IPS-20b (cell line): ENCODE results near the gene MYADML2.

Experiments used
- H3K27ac ChIP-seq: one replicate; pipeline ENCODE4 v1.5.1; 2013; ENCODE audit warnings: low read length
- H3K27me3 ChIP-seq: 2 replicates; pipeline ENCODE4 v1.6.1; 2013; ENCODE audit warnings: mild to moderate bottlenecking, low read length, inconsistent platforms; ENCODE audit not compliant: insufficient read depth
- H3K36me3 ChIP-seq: 2 replicates; pipeline ENCODE4 v1.6.1; 2013; ENCODE audit warnings: low read depth, mild to moderate bottlenecking, inconsistent platforms, low read length, moderate library complexity; ENCODE audit not compliant: insufficient read depth
- H3K4me1 ChIP-seq: 2 replicates; pipeline ENCODE4 v1.6.1; 2013; ENCODE audit warnings: mild to moderate bottlenecking, control low read depth, inconsistent platforms, low read length, moderate library complexity; ENCODE audit not compliant: insufficient read depth
- H3K4me3 ChIP-seq: 2 replicates; pipeline ENCODE4 v1.5.1; 2013; ENCODE audit warnings: mild to moderate bottlenecking, low read length, inconsistent platforms
- H3K9ac ChIP-seq: 2 replicates; pipeline ENCODE4 v1.6.1; 2013; ENCODE audit warnings: low read depth, mild to moderate bottlenecking, inconsistent platforms, low read length, moderate library complexity
- H3K9me3 ChIP-seq: 2 replicates; pipeline ENCODE4 v1.6.1; 2013; ENCODE audit warnings: mild to moderate bottlenecking, low read depth, low read length, inconsistent platforms; ENCODE audit not compliant: insufficient read depth

The MYADML2 gene

DNA sequence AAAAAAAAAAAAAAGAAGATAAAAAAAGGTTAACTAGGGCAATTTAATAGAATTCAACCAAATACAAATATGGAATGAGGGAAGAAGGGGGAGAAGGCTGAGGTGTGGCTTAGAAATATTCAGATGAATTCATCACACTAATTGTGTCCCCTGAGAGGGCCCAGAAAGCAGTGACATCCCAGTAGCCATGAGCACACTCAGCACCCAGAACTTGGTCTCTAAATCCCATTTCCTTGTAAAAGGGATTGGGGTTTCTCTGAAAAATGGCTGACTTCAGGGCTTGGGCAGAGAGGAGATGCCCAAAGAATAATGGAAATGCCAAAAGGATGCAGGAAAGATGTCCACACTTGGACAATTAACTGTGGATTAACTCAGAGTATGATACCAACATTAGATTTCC is 26.4 kb upstream of the MYADML2 start:
- peaks cover 3% of the 10 kb centered on the region for H3K9me3 ChIP-seq
- no peak overlapping the region for H3K27ac ChIP-seq
- H3K4me3 ChIP-seq = no peak overlapping the region
- peaks cover 42% of the 10 kb centered on the region for H3K27me3 ChIP-seq
- no peaks in the 10 kb centered on the region for H3K4me1 ChIP-seq
- H3K9ac ChIP-seq = no peak overlapping the region
- H3K36me3 ChIP-seq = no peaks in the 10 kb centered on the region

DNA sequence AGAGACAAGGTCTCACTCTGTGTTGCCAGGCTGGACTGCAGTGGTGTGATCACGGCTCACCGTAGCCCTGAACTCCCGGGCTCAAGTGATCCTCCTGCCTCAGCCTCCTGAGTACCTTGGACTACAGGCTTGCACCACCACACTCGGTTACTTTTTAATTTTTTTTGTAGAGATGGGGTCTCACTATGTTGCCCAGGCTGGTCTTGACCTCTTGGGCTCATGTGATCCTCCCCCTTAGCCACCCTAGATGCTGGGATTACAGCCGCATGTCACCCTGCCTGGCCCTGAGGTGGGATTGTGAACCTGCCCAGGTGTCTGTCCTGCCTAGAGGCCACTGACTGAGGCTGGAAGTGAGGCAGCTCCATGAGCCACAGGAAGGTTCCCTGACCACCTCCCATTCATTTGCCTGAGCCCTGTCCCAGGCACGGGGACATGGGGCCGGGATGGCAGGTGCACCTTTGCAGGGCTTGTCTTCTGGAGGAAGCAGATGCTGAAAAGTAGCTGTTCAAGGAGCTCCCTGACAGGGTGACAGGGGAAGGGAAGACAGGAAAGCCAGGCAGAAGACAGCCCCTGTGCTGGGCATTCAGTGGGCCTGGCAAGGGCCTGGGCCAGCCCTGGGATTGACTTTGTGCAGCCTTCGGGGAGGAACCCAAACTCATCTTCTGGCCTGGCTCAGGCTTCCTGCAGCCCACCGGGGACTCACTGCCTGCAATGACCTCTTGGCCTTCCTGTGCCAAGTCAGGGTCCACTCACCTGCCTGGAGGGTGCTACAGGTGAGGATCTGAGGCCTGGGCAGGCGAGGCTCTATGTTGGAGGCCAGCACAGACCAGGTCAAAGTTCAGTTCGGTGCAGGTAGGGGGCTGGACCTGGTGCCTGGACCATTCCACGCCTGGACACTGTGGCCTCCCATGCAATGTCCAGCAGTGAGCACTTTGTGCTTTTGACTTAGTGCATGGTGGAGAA is 22.1 kb upstream of the MYADML2 start:
- peaks cover 3% of the 10 kb centered on the region for H3K9me3 ChIP-seq
- no peaks in the 10 kb centered on the region for H3K36me3 ChIP-seq
- peaks cover 6% of the 10 kb centered on the region; the same call in 1 of the 2 replicates for H3K4me1 ChIP-seq
- no peak overlapping the region for H3K9ac ChIP-seq
- H3K27me3 ChIP-seq = peaks cover 58% of the 10 kb centered on the region
- H3K27ac ChIP-seq = no peak overlapping the region
- H3K4me3 ChIP-seq = no peak overlapping the region

DNA sequence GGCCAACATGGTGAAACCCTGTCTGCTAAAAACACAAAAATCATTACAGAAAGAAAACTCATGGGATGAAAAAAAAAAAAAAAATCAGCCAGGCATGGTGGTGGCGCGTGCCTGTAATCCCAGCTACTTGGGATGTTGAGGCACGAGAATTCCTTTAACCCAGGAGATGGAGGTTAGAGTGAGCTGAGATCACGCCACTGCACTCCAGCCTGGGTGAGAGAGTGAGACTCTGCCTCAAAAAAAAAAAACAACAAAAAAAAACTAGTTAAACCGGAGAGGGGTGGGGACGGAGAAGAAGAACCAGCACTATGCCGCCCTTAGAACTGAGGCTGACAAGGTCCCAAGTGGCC is 21.3 kb upstream of the MYADML2 start:
- H3K36me3 ChIP-seq = no peaks in the 10 kb centered on the region
- peaks cover 62% of the 10 kb centered on the region for H3K27me3 ChIP-seq
- H3K9ac ChIP-seq = no peak overlapping the region
- H3K4me1 ChIP-seq = peaks cover 6% of the 10 kb centered on the region; the same call in 1 of the 2 replicates
- H3K27ac ChIP-seq = no peak overlapping the region
- H3K4me3 ChIP-seq = no peak overlapping the region
- H3K9me3 ChIP-seq = peaks cover 1% of the 10 kb centered on the region; the same call in 1 of the 2 replicates

DNA sequence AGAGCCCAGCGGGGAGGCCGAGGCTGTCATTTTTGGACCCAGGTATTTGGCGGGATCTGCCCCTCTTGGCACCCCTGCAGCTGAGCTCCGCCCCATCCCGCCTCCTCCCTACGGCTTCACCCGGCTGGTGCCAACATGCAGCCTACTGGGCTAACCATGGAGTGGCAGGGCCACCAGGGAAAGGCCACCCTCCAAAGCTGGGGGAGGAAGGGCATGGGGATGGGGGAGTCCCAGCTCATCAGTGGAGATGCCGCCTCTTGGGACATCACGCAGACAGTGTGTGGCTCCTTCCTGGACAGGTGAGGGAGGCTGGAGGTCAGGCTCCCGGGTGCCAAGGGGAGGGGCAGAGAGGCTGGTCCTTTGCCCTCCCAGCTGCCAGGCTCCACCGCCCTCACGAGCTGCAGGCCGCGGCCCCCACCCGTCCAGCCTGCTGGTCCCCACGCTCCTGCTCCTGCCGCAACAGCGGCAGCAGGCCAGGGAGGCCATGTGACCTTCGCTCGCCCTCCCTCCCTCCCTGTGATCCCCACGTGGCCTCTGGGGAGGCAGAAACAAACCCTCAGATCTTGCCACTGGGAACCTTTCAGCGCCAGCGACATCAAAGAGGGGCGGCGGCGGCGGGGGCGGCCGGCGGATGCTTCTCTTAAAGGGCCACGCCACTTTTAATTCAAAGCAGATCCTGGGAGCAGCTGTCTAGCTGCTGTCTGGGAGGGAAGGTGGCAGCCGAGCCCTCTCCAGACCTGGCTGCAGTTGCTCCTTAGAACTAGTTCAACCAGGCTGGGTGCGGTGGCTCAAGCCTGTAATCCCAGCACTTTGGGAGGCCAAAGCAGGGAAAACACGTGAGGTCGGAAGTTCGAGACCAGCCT is 20.7 kb upstream of the MYADML2 start:
- peak overlapping the region; percentile 38; the same call in 1 of the 2 replicates for H3K4me3 ChIP-seq
- H3K36me3 ChIP-seq = no peaks in the 10 kb centered on the region
- H3K4me1 ChIP-seq = peaks cover 6% of the 10 kb centered on the region; the same call in 1 of the 2 replicates
- peaks cover 68% of the 10 kb centered on the region for H3K27me3 ChIP-seq
- no peak overlapping the region for H3K9ac ChIP-seq
- H3K27ac ChIP-seq = no peak overlapping the region
- H3K9me3 ChIP-seq = no peaks in the 10 kb centered on the region

DNA sequence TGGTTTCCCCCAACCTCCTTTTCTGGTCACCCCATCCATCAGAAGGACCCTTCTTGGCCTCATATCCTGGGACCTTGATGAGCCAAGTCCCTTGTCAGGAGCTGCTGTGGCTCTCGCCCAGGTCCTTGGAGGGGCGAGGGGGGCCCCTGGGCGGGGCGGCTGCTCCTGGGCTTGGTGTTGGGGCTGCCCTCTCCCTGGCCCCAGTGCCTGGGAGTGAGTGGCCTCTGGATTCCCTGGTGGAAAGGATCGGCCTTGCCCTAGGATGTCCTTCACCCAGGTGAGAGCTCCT is 20.2 kb upstream of the MYADML2 start:
- H3K9ac ChIP-seq = no peak overlapping the region
- H3K27ac ChIP-seq = no peak overlapping the region
- H3K4me1 ChIP-seq = peaks cover 6% of the 10 kb centered on the region; the same call in 1 of the 2 replicates
- H3K4me3 ChIP-seq = peak overlapping the region; percentile 38; the same call in 1 of the 2 replicates
- H3K9me3 ChIP-seq = no peaks in the 10 kb centered on the region
- H3K36me3 ChIP-seq = no peaks in the 10 kb centered on the region
- peaks cover 74% of the 10 kb centered on the region for H3K27me3 ChIP-seq

DNA sequence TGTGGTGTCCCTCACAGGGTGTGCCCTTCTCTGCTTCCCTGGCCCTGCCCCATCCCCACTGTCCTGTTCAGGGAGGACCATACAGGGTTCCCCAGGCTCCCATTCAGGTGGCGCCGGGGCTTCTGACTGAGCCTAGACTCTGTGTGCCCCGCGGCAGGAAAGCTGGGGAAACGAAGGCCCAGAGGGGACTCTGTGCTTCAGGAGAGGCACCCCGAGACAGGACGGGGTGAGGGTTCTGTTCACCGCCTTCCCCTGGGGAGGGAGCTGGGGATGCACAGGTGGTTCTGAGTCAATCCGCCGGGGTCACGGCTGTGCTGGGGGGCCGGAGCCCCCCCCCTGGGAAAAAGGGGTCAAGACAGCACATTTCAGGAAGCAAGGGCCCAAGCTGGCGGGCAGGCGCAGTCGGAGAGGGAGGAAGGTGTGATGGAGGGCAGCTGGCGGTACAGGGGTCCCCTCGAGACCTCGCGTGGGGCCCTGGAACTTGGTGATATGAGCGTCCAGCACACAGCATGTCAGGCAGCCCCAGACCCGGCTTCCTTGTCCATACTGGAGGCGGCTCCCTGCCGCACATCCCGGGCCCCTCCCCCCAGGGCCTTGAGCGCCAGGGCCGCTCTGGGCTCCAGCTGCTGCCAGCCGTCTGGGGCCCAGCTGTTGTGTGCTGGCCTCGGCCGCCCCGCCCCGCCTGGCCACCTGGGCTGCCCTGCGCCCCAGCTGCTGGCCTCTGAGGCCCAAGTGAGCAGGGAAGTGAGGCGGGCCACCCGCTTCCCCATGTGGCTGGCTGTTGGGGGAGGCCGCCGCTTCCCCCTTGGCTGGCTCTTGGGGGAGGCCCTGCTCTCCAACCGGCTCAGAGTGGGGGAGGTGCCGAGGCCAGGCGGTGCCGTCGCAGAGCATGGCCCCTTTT is 19.6 kb upstream of the MYADML2 start:
- Histone ChIP-seq H3K27ac (no peak overlapping the region), H3K27me3 (peaks cover 80% of the 10 kb centered on the region), H3K9me3 (no peaks in the 10 kb centered on the region), H3K36me3 (no peaks in the 10 kb centered on the region), H3K4me1 (peaks cover 6% of the 10 kb centered on the region; the same call in 1 of the 2 replicates), H3K4me3 (peak overlapping the region; percentile 38; the same call in 1 of the 2 replicates), H3K9ac (no peak overlapping the region)

DNA sequence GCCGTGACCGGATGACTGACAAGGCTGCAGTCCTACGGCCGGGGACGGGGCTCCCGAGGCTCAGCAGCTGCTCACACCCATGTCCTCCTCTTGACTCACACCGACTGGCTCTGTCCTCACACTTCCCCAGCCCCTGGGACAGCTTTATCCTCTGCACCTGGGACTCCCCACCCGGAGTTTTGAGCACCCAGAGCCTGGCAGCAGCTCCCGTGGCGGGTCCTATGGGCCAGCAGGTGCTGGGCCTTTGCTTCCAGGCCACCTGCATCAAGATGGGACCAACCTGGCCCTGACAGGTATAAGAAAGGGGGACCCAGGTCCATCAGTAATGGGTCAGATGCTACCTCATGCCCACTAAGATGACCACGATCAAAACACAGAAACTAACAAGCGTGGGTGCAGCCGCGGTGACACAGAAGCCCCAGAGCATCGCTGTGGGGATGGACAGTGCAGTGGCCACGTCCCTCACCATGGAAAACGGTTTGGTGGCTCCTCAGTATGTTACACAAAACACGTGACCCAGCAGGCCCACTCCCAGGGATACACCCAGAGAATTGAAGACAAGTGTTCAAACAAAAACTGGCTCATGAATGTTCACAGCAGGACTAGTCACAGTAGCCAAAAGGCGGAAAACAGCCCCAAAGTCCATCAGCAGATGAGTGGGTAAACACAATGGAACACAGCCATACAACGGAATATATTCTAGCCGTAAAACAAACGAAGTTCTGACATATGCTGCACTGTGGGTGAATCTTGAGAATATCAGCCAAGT is 17.2 kb upstream of the MYADML2 start:
- Histone ChIP-seq H3K36me3 (no peaks in the 10 kb centered on the region), H3K4me3 (no peak overlapping the region), H3K27me3 (peaks cover 95% of the 10 kb centered on the region), H3K27ac (no peak overlapping the region), H3K9me3 (no peaks in the 10 kb centered on the region), H3K9ac (no peak overlapping the region), H3K4me1 (peaks cover 6% of the 10 kb centered on the region; the same call in 1 of the 2 replicates)

DNA sequence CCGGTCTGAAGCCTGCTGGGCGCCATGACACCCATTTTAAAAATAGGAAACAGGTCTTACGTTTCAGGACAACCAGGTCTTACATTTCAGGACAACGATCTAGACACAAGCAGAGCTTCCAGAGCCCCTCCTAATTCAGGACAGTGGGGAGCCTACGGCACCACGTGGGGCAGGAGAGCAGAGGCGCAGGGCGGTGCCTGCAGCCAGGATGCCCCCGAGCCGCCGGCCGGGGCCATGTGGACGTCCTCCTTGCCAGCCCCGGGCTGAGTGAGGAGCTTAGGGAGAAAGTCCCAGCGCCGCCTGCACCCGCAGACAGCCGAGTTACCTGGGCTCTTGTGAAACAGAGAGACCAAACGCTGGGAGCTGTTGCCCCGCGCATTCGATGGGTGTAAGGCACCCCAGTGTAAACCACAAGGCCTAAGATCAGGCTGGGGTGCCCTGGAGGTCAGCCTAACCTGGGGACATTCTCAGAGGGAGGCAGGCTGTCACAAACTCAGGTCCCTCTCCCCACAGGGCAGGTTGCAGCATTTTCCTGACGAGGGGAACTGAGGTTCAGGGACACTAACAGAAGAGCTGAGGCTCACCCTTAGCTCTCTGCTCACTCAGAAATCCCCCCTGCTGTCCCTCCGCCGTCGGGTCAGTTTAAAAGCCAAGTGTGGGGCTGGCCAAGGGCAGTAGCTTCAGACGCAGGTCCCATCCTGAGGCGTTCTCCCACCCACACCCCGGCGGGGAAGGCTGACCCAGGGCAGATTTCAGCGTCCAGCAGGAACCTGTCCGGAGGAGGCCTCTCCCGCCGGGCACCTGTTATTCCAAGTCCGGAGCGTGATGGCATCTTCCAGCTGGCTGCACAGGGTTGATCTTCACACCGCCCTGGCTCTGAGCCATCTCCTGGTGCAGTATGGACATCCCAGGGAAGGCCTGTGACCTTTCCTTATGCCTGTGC is 15.7 kb upstream of the MYADML2 start:
- Histone ChIP-seq H3K9ac (no peak overlapping the region), H3K36me3 (no peaks in the 10 kb centered on the region), H3K4me3 (no peak overlapping the region), H3K4me1 (peaks cover 6% of the 10 kb centered on the region; the same call in 1 of the 2 replicates), H3K9me3 (no peaks in the 10 kb centered on the region), H3K27me3 (peaks cover 96% of the 10 kb centered on the region), H3K27ac (no peak overlapping the region)

DNA sequence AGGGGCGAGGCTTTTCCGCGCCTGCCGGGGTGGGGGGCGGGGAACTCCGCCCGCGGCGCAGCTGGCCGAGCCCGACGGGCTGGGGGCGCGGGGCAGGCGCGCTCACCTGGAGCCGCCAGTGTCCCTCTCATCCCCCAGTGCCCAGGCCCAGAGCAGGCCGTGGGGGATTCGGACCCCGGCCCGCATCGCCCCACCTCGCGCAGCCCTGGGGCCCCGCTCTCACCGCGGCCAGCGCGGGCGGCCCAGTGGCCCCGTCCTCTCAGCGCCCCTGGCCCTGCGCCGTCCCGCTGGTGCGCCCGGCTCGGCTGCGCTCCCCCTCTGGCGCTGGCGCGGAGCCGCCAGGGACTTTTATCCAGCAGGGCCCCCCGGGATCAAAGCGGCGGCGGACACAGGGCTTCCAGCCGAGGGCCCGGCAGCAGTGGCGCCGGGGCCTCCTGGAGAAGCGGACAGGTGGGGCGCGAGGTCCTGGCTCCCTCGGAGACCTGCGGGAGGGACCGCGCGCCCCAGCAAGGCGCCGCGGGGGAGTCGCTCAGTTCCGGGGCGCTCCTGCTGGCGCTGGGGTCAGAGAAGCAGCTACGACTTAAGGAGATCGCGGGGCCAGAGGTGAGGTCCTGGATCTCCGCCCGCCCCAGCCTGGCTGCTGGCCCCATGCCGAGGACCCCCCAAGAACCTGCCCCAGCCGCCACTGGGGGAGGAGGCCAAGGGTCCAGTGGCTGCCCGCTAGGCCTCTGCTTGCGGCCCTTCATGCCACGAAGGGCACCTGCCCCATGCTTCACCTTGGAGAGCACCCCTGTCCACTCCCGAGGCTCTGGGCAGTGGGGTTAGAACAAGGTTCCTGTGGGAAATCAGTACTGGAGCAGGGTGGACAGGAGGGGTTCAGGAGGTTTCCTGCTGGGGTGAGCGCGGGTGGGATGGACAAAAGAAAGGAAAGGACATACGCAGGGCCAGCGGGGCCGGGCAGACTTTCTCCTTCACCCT is 14.8 kb upstream of the MYADML2 start:
- Histone ChIP-seq H3K9me3 (no peaks in the 10 kb centered on the region), H3K27me3 (peaks cover 96% of the 10 kb centered on the region), H3K36me3 (no peaks in the 10 kb centered on the region), H3K9ac (no peak overlapping the region), H3K4me1 (no peaks in the 10 kb centered on the region), H3K27ac (no peak overlapping the region), H3K4me3 (no peak overlapping the region)
